GM10248 (cell line): ENCODE measurements around the gene MTARC1.

Source experiments
- CTCF ChIA-PET: fragments of 300-600 bp; sonication (Branson Sonifier 250); formaldehyde crosslinking; extraction: SDS; loops from one replicate; lab custom pipeline; 2021; ENCODE audit warnings: antibody characterized with exemption; lab: Yijun Ruan, JAX
- POLR2A ChIA-PET: fragments of 350-650 bp; sonication (Branson Sonifier 250); formaldehyde crosslinking; extraction: SDS; loops from one replicate; lab custom pipeline; 2020; ENCODE audit warnings: antibody characterized with exemption; lab: Yijun Ruan, JAX
- DNase-seq: peaks from one replicate; pipeline ENCODE4 v3.0.0; 2012; ENCODE audit errors: extremely low spot score
- TF ChIP-seq, protein P1 (sequence below): IDR thresholded peaks from 2 replicates; pipeline ENCODE4 v1.5.1; 2012; ENCODE audit warnings: mild to moderate bottlenecking, low read depth; ENCODE audit errors: extremely low read depth, missing control alignments, control extremely low read depth

MTARC1 gene

DNA sequence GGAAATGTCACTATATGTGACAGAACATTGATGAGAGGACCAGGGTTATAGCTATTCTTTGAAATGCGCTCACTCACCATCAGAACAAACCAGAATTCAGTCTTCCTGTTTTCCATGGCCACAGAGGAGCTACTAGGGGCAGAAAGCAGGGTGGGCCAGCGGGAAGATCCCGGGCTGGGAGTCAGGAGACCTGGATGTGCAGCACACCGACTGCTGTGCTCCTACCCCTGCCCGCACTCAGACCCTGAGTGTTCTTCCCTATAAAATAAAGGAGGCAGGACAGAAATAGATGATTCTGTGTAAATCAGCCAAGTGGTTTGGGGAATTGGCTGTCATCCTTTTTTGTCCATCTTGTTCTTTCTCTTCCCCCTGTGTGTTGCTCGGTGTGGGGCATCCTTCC lies 21.0 kb downstream of the MTARC1 start:
- ChIA-PET POLR2A (no interaction called here), CTCF (no interaction called here)
- TF ChIP-seq, protein P1, sequence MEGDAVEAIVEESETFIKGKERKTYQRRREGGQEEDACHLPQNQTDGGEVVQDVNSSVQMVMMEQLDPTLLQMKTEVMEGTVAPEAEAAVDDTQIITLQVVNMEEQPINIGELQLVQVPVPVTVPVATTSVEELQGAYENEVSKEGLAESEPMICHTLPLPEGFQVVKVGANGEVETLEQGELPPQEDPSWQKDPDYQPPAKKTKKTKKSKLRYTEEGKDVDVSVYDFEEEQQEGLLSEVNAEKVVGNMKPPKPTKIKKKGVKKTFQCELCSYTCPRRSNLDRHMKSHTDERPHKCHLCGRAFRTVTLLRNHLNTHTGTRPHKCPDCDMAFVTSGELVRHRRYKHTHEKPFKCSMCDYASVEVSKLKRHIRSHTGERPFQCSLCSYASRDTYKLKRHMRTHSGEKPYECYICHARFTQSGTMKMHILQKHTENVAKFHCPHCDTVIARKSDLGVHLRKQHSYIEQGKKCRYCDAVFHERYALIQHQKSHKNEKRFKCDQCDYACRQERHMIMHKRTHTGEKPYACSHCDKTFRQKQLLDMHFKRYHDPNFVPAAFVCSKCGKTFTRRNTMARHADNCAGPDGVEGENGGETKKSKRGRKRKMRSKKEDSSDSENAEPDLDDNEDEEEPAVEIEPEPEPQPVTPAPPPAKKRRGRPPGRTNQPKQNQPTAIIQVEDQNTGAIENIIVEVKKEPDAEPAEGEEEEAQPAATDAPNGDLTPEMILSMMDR, result no peak
- no peak for DNase-seq

DNA sequence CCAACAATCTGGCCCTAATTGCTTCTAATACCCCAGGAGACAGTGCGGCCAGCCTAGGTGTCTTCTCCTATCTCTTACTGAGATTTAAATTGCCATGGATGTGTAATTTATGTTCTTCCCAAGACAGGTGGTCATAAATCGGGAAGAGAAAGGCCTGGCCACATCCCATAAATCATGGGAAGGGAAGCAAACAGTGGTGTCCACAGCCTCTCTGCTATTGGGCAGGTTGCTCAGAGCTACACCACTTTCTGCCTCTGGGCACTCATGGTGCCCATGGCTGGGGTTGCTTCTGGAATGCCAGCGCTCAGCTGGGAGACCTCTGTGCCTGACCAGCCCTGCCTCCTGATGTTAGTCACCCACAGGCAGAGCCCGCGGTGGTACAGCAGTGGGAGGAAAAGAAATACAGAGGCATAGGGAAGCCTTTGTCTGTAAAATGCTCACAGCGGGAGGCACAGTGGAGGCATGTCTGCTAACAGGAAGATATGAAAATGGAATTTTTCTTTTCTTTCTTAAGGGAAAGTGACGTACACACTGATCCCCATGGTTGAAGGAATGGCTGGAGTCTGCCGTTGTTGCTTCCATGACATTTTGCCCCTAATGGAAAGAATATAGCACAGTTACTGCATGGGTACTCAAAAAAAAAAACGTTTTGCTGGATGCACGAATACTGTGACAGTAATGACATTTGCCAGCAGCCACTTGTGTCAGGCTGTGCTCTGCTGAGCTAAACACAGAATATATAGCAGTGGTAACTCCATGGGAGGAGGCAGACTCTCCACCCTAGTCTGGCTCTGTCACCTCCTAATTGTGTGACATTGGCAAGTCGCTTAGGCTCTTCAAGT lies 21.9 kb downstream of the MTARC1 start:
- ChIA-PET CTCF (interaction anchor here (1.3 to 4.0 kb wide), 6 partner anchors 8 to 627 kb away, joined by 3 to 29 read pairs (median 15); no protein-coding TSS in a partner anchor), POLR2A (no interaction called here)
- TF ChIP-seq, protein P1, result no peak
- DNase-seq, result no peak

DNA sequence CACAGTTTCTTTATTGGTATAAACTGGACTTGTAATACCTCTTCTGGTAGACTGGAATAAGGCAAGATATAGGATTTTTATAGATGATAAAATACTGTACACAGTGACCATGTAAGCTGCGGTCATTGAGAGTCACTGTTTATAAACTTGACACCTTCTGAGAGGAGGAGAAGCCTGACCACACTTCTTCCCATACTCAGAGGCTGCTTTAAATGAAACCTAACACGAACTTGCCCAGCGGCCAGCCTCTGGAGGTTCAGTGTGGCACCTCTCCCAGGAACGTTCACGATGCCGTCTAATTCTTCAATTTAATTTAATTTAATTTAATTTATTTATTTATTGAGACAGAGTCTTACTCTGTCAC lies 22.5 kb downstream of the MTARC1 start:
- TF ChIP-seq, protein P1, result no peak
- POLR2A ChIA-PET, result no interaction called here
- CTCF ChIA-PET, result interaction anchor here (1.3 to 4.0 kb wide), 6 partner anchors 9 to 626 kb away, joined by 3 to 29 read pairs (median 15); no protein-coding TSS in a partner anchor
- DNase-seq, result no peak

DNA sequence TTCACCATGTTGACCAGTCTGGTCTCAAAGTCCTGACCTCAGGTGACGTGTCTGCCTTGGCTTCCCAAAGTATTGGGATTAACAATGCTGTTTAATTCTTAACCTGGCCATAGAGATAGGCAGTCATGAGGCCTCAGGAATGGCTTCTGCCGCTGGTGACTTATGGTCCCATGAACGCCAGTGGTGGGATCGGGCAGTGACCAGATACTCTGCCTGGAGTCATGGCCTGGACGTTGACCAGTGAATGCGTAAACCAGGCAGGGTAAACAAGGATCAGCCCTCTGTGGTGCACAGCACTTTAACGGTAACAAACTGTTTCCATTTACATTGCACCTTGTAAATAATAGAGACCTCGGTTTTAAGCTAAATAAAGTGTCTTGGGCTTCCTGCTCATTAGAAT lies 23.0 kb downstream of the MTARC1 start:
- POLR2A ChIA-PET, result no interaction called here
- DNase-seq, result no peak
- TF ChIP-seq, protein P1, result no peak
- CTCF ChIA-PET, result interaction anchor here (0.7 to 4.0 kb wide), 14 partner anchors 9 to 1361 kb away, joined by 3 to 29 read pairs (median 4); partner anchors contain the start of gene MTARC1

DNA sequence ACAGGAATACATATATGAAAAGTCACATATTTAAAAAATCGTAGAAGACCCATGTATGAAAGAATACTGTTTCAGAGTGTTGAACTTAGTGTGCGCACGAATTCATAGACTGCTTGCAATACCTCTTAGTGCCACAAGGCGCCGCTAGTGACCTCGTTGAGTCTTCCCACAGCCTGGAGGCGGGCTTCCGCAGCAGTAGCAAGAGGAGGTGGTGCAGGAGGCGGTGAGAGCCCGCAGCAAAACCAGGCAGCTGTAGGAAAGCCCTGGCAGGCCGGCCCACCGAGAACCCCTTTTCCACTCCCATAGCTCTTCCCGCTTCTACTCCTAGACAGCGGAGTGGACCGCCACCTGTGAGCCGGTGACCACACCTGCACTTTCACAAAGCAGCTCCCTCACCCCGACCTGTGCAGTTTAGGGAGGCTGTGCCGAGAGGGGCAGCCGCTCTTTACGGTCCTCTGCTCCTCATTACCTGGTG lies 23.5 kb downstream of the MTARC1 start:
- DNase-seq, result peak; percentile 79
- POLR2A ChIA-PET, result no interaction called here

DNA sequence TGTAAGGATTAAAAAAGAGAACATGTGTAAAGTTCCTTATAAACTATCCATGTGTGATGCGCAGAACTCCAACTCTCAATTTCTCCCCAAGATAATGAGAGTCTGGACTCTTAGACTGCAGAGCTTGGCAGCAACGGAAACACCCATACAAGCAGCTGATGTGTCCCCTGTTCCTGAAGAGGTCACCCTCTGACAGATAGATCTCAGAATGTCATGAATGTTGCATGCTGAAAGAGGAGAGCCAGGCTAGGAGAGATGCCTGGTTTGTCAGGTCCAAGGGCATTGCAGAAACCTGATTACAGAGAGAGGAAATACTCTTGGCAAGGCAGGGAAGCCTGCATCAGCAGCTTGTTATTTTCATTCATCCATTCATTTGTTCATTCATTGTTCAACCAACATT lies 24.2 kb downstream of the MTARC1 start:
- CTCF ChIA-PET, result interaction anchor here (0.7 to 4.0 kb wide), 21 partner anchors 11 to 1645 kb away, joined by 3 to 29 read pairs (median 3); partner anchors contain the start of gene MTARC1
- DNase-seq, result no peak
- POLR2A ChIA-PET, result no interaction called here
- TF ChIP-seq, protein P1, result no peak

More for the DNA sequence above, 23.5 kb downstream of the MTARC1 start:
- TF ChIP-seq, protein P1, result peak; percentile 88
- CTCF ChIA-PET, result interaction anchor here (0.7 to 4.0 kb wide), 26 partner anchors 9 to 1645 kb away, joined by 3 to 29 read pairs (median 3); partner anchors contain the start of gene MTARC1
